Colonic mucosa (tissue), 4 donors: Measurements from ENCODE around the gene SERTAD1. TPM values are rescaled to one million over a fixed set of nuclear protein-coding genes. Genes with fewer than 3 reads are reported as not detected.

Experiments
- DNase-seq: peaks from one replicate; pipeline ENCODE4 v3.0.0-alpha.2; 2020
- H3K27ac ChIP-seq: fragments of 200-600 bp; one replicate; pipeline ENCODE4 v1.8.0; 2021
- H3K27me3 ChIP-seq: fragments of 200-600 bp; one replicate; pipeline ENCODE4 v1.8.0; 2021
- H3K36me3 ChIP-seq: fragments of 200-600 bp; one replicate; pipeline ENCODE4 v1.8.0; 2021
- H3K4me1 ChIP-seq: fragments of 200-600 bp; one replicate; pipeline ENCODE4 v1.8.0; 2021; ENCODE audit warnings: mild to moderate bottlenecking
- H3K4me3 ChIP-seq: fragments of 200-600 bp; one replicate; pipeline ENCODE4 v1.8.0; 2021
- H3K9ac ChIP-seq, 2 donors: one replicate each; pipeline ENCODE4 v1.7.0; 2013; ENCODE audit warnings: control low read depth in 2 of 2, low read depth in 2 of 2, low read length in 2 of 2
- H3K9me3 ChIP-seq: fragments of 200-600 bp; one replicate; pipeline ENCODE4 v1.8.0; 2021
- CTCF ChIP-seq: fragments of 200-600 bp; IDR thresholded peaks from one replicate; pipeline ENCODE4 v1.8.0; 2022; ENCODE audit warnings: antibody characterized with exemption, mild to moderate bottlenecking
- intact Hi-C: fragments of 100-400 bp; cut with DNase I; formaldehyde crosslinking; loops from one replicate; pipeline ENCODE4 v1.14.1; 2022
- total RNA-seq, 2 donors: library from RNA; stranded (reverse); fragmentation: NEBNext Ultra II Directional in 1 of 2; extraction: Animal tissue kit (Norgen Biotek cat#: 25700) in 1 of 2; gene quantifications; one replicate each; pipeline ENCODE4 v1.2.1, GENCODE V29; 2021
- donor health status: healthy.
- donor health status: DM: no; HTN: no; CAD: no.
- donor health status: DM: no; HTN: no; CAD: no.

Gene SERTAD1
- total RNA-seq, 2 donors from 2014 or later, result 8.7 to 16.0 TPM

GRCh38 chr19:40392123-40392522 is 33.7 kb downstream of the SERTAD1 start:
- Histone ChIP-seq H3K27ac (no peak overlapping the region), H3K27me3 (no peaks in the 10 kb centered on the region), H3K4me1 (no peaks in the 10 kb centered on the region), H3K9ac (no peak overlapping the region), H3K9me3 (no peaks in the 10 kb centered on the region), H3K36me3 (no peaks in the 10 kb centered on the region), H3K4me3 (no peak overlapping the region)
- no peak for DNase-seq
- no peak for TF ChIP-seq CTCF
- intact Hi-C loops, result no loop called here

GRCh38 chr19:40390084-40390742 is 35.6 kb downstream of the SERTAD1 start, which contains the start of gene HIPK4:
Gene HIPK4 (minus strand): TSS chr19:40390181. CDS start chr19:40389902, 279 bp downstream.
- H3K36me3 ChIP-seq, result no peaks in the 10 kb centered on the region
- H3K4me1 ChIP-seq, result no peaks in the 10 kb centered on the region
- H3K9me3 ChIP-seq, result no peaks in the 10 kb centered on the region
- intact Hi-C loops, result no loop called here
- no peak for TF ChIP-seq CTCF
- H3K27me3 ChIP-seq, result no peaks in the 10 kb centered on the region
- H3K9ac ChIP-seq, result no peak within 1 kb of the TSS
- H3K4me3 ChIP-seq, result no peak within 1 kb of the TSS
- no peak within 1 kb of the TSS for H3K27ac ChIP-seq
- no peak for DNase-seq

GRCh38 chr19:40389404-40390083 is 36.2 kb downstream of the SERTAD1 start:
- Histone ChIP-seq H3K4me3 (no peak overlapping the region), H3K36me3 (no peaks in the 10 kb centered on the region), H3K27ac (no peak overlapping the region), H3K9me3 (no peaks in the 10 kb centered on the region), H3K27me3 (no peaks in the 10 kb centered on the region), H3K9ac (no peak overlapping the region), H3K4me1 (no peaks in the 10 kb centered on the region)
- TF ChIP-seq CTCF, result no peak
- no peak for DNase-seq
- intact Hi-C loops, result no loop called here

- no peak for TF ChIP-seq CTCF
- H3K9ac ChIP-seq, result no peak overlapping the region
- no peaks in the 10 kb centered on the region for H3K9me3 ChIP-seq
- DNase-seq, result no peak
- H3K27me3 ChIP-seq, result no peaks in the 10 kb centered on the region
- no peak overlapping the region for H3K4me3 ChIP-seq
- H3K36me3 ChIP-seq, result no peaks in the 10 kb centered on the region
- H3K27ac ChIP-seq, result no peak overlapping the region
- H3K4me1 ChIP-seq, result no peaks in the 10 kb centered on the region
- intact Hi-C loops, result no loop called here
Measured at GRCh38 chr19:40388481-40388880, 37.3 kb downstream of the SERTAD1 start.

- intact Hi-C loops, result no loop called here
- no peak for DNase-seq
- TF ChIP-seq CTCF, result no peak
- Histone ChIP-seq H3K9ac (no peak overlapping the region), H3K27me3 (no peaks in the 10 kb centered on the region), H3K4me3 (no peak overlapping the region), H3K4me1 (no peaks in the 10 kb centered on the region), H3K27ac (no peak overlapping the region), H3K36me3 (no peaks in the 10 kb centered on the region), H3K9me3 (no peaks in the 10 kb centered on the region)
Measured at GRCh38 chr19:40387155-40387554, 38.6 kb downstream of the SERTAD1 start.
